GM12864 (cell line): Measurements from ENCODE around the gene HOXD3.

Experiments used
- DNase-seq: peaks from one replicate; pipeline ENCODE4 v3.0.0-alpha.2; 2011; ENCODE audit warnings: low read depth
- H3K4me3 ChIP-seq: 2 replicates; pipeline ENCODE4 v1.5.1; 2011; ENCODE audit warnings: mild to moderate bottlenecking, low read depth, low read length, control low read depth
- CTCF ChIP-seq: IDR thresholded peaks from 2 replicates; pipeline ENCODE4 v1.5.1; 2011; ENCODE audit warnings: low read depth, mild to moderate bottlenecking, moderate library complexity, low read length, control low read depth, inconsistent platforms; ENCODE audit errors: missing control alignments

HOXD3 gene

GRCh38 chr2:176193048-176193447, 35.9 kb downstream of the HOXD3 start:
- no peak for TF ChIP-seq CTCF
- DNase-seq, result no peak
- H3K4me3 ChIP-seq, result no peak overlapping the region

GRCh38 chr2:176199902-176200301, 42.8 kb downstream of the HOXD3 start:
- DNase-seq, result no peak
- H3K4me3 ChIP-seq, result no peak overlapping the region

GRCh38 chr2:176200971-176201370, 43.9 kb downstream of the HOXD3 start:
- TF ChIP-seq CTCF, result no peak

More at GRCh38 chr2:176199902-176200301, 42.8 kb downstream of the HOXD3 start:
- TF ChIP-seq CTCF, result no peak

GRCh38 chr2:176202491-176202890, 45.4 kb downstream of the HOXD3 start:
- DNase-seq, result no peak
- H3K4me3 ChIP-seq, result no peak overlapping the region
- no peak for TF ChIP-seq CTCF

More at GRCh38 chr2:176200971-176201370, 43.9 kb downstream of the HOXD3 start:
- H3K4me3 ChIP-seq, result no peak overlapping the region
- no peak for DNase-seq

- no peak overlapping the region for H3K4me3 ChIP-seq
- no peak for TF ChIP-seq CTCF
- no peak for DNase-seq
Measured at GRCh38 chr2:176205126-176205525, 48.0 kb downstream of the HOXD3 start.

GRCh38 chr2:176206136-176206535, 49.0 kb downstream of the HOXD3 start:
- TF ChIP-seq CTCF, result no peak
- no peak overlapping the region for H3K4me3 ChIP-seq
- DNase-seq, result no peak

GRCh38 chr2:176206682-176207081, 49.6 kb downstream of the HOXD3 start:
- DNase-seq, result no peak
- no peak for TF ChIP-seq CTCF
- no peak overlapping the region for H3K4me3 ChIP-seq
